Neural cell (in vitro differentiated cells): Measurements from ENCODE around the gene FAM163A. TPM values are rescaled to one million over a fixed set of nuclear protein-coding genes. Genes with fewer than 3 reads are reported as not detected.

Experiments used
- H2AFZ ChIP-seq: fragments of 200-600, 300-800 bp; sonication (generic), shearing (Covaris generic); 2 replicates; pipeline ENCODE4 v1.6.0; 2014; ENCODE audit warnings: low read depth, mild to moderate bottlenecking, antibody characterized with exemption, low read length, moderate library complexity
- H3F3A ChIP-seq: fragments of 200-600 bp; shearing (Covaris generic); 2 replicates; pipeline ENCODE4 v1.6.1; 2016; ENCODE audit warnings: mild to moderate bottlenecking, moderate library complexity, mixed read lengths, antibody characterized with exemption, low read length; ENCODE audit not compliant: insufficient read depth, poor library complexity, severe bottlenecking
- H3K27ac ChIP-seq: fragments of 200-600, 300-800 bp; sonication (generic), shearing (Covaris generic); 2 replicates; pipeline ENCODE4 v1.5.1; 2014; ENCODE audit warnings: mild to moderate bottlenecking, low read length, moderate library complexity
- H3K27me3 ChIP-seq: fragments of 300-800, 200-600 bp; sonication (generic), shearing (Covaris generic); 2 replicates; pipeline ENCODE4 v1.6.0; 2014; ENCODE audit warnings: mild to moderate bottlenecking, low read depth, low read length, moderate library complexity; ENCODE audit not compliant: insufficient read depth
- H3K36me3 ChIP-seq: fragments of 300-800, 200-600 bp; sonication (generic), shearing (Covaris generic); 2 replicates; pipeline ENCODE4 v1.5.1; 2014; ENCODE audit warnings: mild to moderate bottlenecking, antibody characterized with exemption, low read length, moderate library complexity; ENCODE audit not compliant: insufficient read depth
- H3K4me2 ChIP-seq: fragments of 300-800, 200-600 bp; sonication (generic), shearing (Covaris generic); 2 replicates; pipeline ENCODE4 v1.6.0; 2014; ENCODE audit warnings: mild to moderate bottlenecking, low read length
- H3K4me3 ChIP-seq: fragments of 300-800, 200-600 bp; sonication (generic), shearing (Covaris generic); 2 replicates; pipeline ENCODE4 v1.5.1; 2014; ENCODE audit warnings: mild to moderate bottlenecking, low read length, moderate library complexity
- H3K79me2 ChIP-seq: fragments of 200-600 bp; shearing (Covaris generic); replicated peaks from 2 replicates; pipeline ENCODE4 v1.6.0; 2014; ENCODE audit warnings: mild to moderate bottlenecking, low read length, moderate library complexity; ENCODE audit not compliant: insufficient read depth
- H3K9ac ChIP-seq: fragments of 300-800, 200-600 bp; sonication (generic), shearing (Covaris generic); 2 replicates; pipeline ENCODE4 v1.6.1; 2016; ENCODE audit warnings: mild to moderate bottlenecking, low read length, mixed read lengths
- H3K9me2 ChIP-seq: fragments of 200-600 bp; shearing (Covaris generic); 2 replicates; pipeline ENCODE4 v1.6.1; 2016; ENCODE audit warnings: mild to moderate bottlenecking, low read length, mixed read lengths; ENCODE audit not compliant: insufficient read depth
- H3K9me3 ChIP-seq: fragments of 200-600, 300-800 bp; sonication (generic), shearing (Covaris generic); 2 replicates; pipeline ENCODE4 v1.6.1; 2016; ENCODE audit warnings: mild to moderate bottlenecking, mixed run types, low read length, moderate library complexity, mixed read lengths
- H4K20me1 ChIP-seq: fragments of 200-600 bp; shearing (Covaris generic); 2 replicates; pipeline ENCODE4 v1.6.1; 2016; ENCODE audit warnings: mild to moderate bottlenecking, mixed run types; ENCODE audit not compliant: insufficient read depth
- CTCF ChIP-seq: fragments of 450-650 bp; IDR thresholded peaks from 2 replicates; pipeline ENCODE4 v1.5.1; 2014; ENCODE audit warnings: antibody characterized with exemption, mild to moderate bottlenecking, moderate library complexity; ENCODE audit not compliant: poor library complexity, severe bottlenecking
- EP300 ChIP-seq: fragments of 450-650 bp; conservative IDR thresholded peaks from 2 replicates; pipeline ENCODE4 v1.6.1; 2014; ENCODE audit warnings: antibody characterized with exemption, mild to moderate bottlenecking, moderate library complexity; ENCODE audit not compliant: poor library complexity, severe bottlenecking
- EZH2 ChIP-seq: fragments of 200-600, 300-800 bp; shearing (Covaris generic), sonication (generic); IDR thresholded peaks from 2 replicates; pipeline ENCODE4 v1.6.1; 2014; ENCODE audit warnings: antibody characterized with exemption, low read length, borderline replicate concordance, mild to moderate bottlenecking; ENCODE audit not compliant: insufficient read depth, poor library complexity, severe bottlenecking
- MXI1 ChIP-seq: fragments of 450-650 bp; conservative IDR thresholded peaks from 2 replicates; pipeline ENCODE4 v1.6.1; 2014; ENCODE audit warnings: antibody characterized with exemption, mild to moderate bottlenecking; ENCODE audit not compliant: poor library complexity, severe bottlenecking
- POLR2AphosphoS5 ChIP-seq: IDR thresholded peaks from 2 replicates; pipeline ENCODE4 v1.6.1; 2012
- RAD21 ChIP-seq: fragments of 450-650 bp; conservative IDR thresholded peaks from 2 replicates; pipeline ENCODE4 v1.6.1; 2014; ENCODE audit warnings: antibody characterized with exemption, mild to moderate bottlenecking, moderate library complexity
- REST ChIP-seq: IDR thresholded peaks from 2 replicates; pipeline ENCODE4 v1.6.1; 2012; ENCODE audit warnings: borderline replicate concordance
- SMC3 ChIP-seq: fragments of 450-650 bp; conservative IDR thresholded peaks from 2 replicates; pipeline ENCODE4 v1.6.1; 2014; ENCODE audit warnings: antibody characterized with exemption, mild to moderate bottlenecking, moderate library complexity; ENCODE audit not compliant: poor library complexity
- TAF1 ChIP-seq: IDR thresholded peaks from 2 replicates; pipeline ENCODE4 v1.6.1; 2012; ENCODE audit warnings: low read depth
- polyA plus RNA-seq: library from polyadenylated mRNA; depleted of rRNA; stranded (reverse); fragments of >200 nt; gene quantifications from 2 replicates; pipeline ENCODE4 v1.2.3, GENCODE V29; 2014

The FAM163A gene
- polyA plus RNA-seq, 1 donor from 2014 or later = 0.21 TPM

GRCh38 chr1:179809506-179810366 lies 66.6 kb downstream of the FAM163A start:
- TF ChIP-seq CTCF (peak; percentile 94), POLR2AphosphoS5 (no peak), REST (no peak), TAF1 (no peak), RAD21 (peak; percentile 85), MXI1 (no peak), SMC3 (peak; percentile 96), EZH2 (no peak), EP300 (no peak)
- H3F3A ChIP-seq = no peaks in the 10 kb centered on the region
- H3K9me2 ChIP-seq = no peaks in the 10 kb centered on the region
- H3K9ac ChIP-seq = no peak overlapping the region
- H2AFZ ChIP-seq = no peak overlapping the region
- H3K9me3 ChIP-seq = no peaks in the 10 kb centered on the region
- H3K79me2 ChIP-seq = no peaks in the 10 kb centered on the region
- H3K4me2 ChIP-seq = no peak overlapping the region
- H3K36me3 ChIP-seq = no peaks in the 10 kb centered on the region
- H3K27ac ChIP-seq = no peak overlapping the region
- no peak overlapping the region for H3K4me3 ChIP-seq
- no peaks in the 10 kb centered on the region for H3K27me3 ChIP-seq
- no peaks in the 10 kb centered on the region for H4K20me1 ChIP-seq

GRCh38 chr1:179810367-179810715 lies 67.2 kb downstream of the FAM163A start:
- Histone ChIP-seq H3K36me3 (no peaks in the 10 kb centered on the region), H3K9me2 (no peaks in the 10 kb centered on the region), H4K20me1 (no peaks in the 10 kb centered on the region), H3K9ac (no peak overlapping the region), H3K4me2 (no peak overlapping the region), H3K27me3 (no peaks in the 10 kb centered on the region), H3K79me2 (no peaks in the 10 kb centered on the region), H3K27ac (no peak overlapping the region), H2AFZ (no peak overlapping the region), H3F3A (peaks cover 2% of the 10 kb centered on the region), H3K9me3 (no peaks in the 10 kb centered on the region), H3K4me3 (no peak overlapping the region)
- TF ChIP-seq TAF1 = no peak
- no peak for TF ChIP-seq EZH2
- no peak for TF ChIP-seq MXI1
- no peak for TF ChIP-seq POLR2AphosphoS5
- no peak for TF ChIP-seq CTCF
- no peak for TF ChIP-seq RAD21
- TF ChIP-seq SMC3 = no peak
- no peak for TF ChIP-seq REST
- TF ChIP-seq EP300 = no peak
